Activated naive CD4-positive, alpha-beta T cell treated with anti-CD3 and anti-CD28 coated beads, Interleukin-2, amount 10 ng/mL, durations not matched to agents 7 days and 5 days (primary cell): Measurements from ENCODE around the gene SLC36A3.

ENCODE experiments used
- CTCF ChIA-PET: fragments of 350-600 bp; sonication (Branson Sonifier 250); formaldehyde crosslinking; loops from one replicate; lab custom pipeline; 2021; ENCODE audit warnings: antibody characterized with exemption; lab: Charles Lee
- DNase-seq: peaks from one replicate; pipeline ENCODE4 v3.0.0-alpha.2; 2020
- H3K27ac Mint-ChIP-seq: one replicate; pipeline ENCODE4 v1.8.0; 2021; ENCODE audit warnings: mild to moderate bottlenecking, moderate library complexity, mixed read lengths
- H3K27me3 Mint-ChIP-seq: one replicate; pipeline ENCODE4 v1.8.0; 2021; ENCODE audit warnings: mild to moderate bottlenecking, mixed read lengths
- H3K36me3 Mint-ChIP-seq: one replicate; pipeline ENCODE4 v1.8.0; 2021; ENCODE audit warnings: mixed read lengths
- H3K4me1 Mint-ChIP-seq: one replicate; pipeline ENCODE4 v1.8.0; 2021; ENCODE audit warnings: mixed read lengths
- H3K4me3 Mint-ChIP-seq: one replicate; pipeline ENCODE4 v1.8.0; 2021; ENCODE audit warnings: mild to moderate bottlenecking, moderate library complexity, mixed read lengths
- H3K9me3 Mint-ChIP-seq: one replicate; pipeline ENCODE4 v1.8.0; 2021; ENCODE audit warnings: mixed read lengths

Gene SLC36A3

DNA sequence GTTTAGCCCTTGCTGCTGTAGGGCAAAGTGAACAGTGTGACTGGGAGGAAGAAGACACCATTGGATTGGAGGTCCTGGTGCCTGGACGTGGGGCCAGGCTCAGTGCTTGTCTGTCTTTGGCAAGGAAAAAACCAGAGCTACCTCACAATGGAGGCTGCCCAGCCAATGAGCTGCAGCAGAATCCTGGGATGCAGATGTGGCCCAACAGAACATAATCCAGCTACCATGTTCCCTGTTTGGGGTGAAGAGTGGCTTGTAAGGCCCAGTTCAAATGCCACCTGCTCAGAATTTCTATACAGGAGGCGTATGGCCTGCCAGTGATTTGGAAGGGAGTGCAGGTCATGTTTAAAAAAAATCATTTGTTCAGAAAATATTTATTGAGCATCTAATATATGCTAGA, at the start of gene SLC36A3:
SLC36A3 (minus strand) TSS at position 101 of the 400 bp plus-strand sequence. CDS start 412 bp downstream, outside the sequence.
- Mint-ChIP-seq H3K27ac (no peak within 1 kb of the TSS), H3K4me3 (no peak within 1 kb of the TSS), H3K36me3 (no peaks in the 10 kb centered on the region), H3K27me3 (peaks cover 26% of the 10 kb centered on the region), H3K9me3 (no peaks in the 10 kb centered on the region), H3K4me1 (no peaks in the 10 kb centered on the region)
- CTCF ChIA-PET = no interaction called here
- DNase-seq = no peak

DNA sequence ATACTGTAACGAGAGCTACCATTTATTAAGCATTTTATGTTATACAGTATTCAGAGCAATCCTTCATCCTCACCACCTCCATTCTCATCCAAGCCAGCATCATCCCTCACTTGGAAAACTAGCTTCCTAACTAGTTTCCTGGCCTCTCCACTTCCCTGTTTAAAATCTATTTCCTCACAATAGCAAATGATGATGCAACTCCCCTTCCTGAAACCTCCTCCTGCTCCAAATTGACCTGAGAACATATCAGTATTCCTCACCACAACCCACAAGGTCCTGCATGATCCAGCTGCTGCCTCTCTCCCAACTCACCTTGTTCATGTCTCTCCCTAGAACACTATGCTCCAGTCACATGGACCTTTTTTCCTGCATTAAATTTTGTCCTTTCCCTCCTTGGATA, 48.1 kb upstream of the SLC36A3 start:
- DNase-seq = no peak
- Mint-ChIP-seq H3K4me1 (no peaks in the 10 kb centered on the region), H3K27ac (no peak overlapping the region), H3K36me3 (no peaks in the 10 kb centered on the region), H3K27me3 (peaks cover 18% of the 10 kb centered on the region), H3K4me3 (no peak overlapping the region), H3K9me3 (no peaks in the 10 kb centered on the region)
- CTCF ChIA-PET = no interaction called here

DNA sequence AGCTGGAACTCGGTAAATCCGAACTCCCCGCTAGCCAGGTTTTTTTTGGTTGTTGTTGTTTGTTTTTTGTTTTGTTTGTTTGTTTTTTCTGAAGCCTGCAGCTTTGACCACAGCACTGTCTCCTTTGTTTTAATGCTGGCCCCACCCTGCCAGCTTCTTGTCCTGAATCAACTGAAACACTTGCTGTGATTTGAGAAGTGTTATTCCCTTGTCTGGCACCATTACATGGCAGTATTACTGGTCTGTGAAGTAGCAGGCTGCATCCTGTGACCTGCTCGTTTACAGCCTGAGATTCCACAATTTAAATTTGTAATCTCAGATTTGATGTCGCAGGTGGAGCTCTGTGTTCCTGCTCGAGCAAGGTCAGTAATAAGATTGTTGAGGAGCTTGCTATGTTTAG, 45.2 kb upstream of the SLC36A3 start:
- no peaks in the 10 kb centered on the region for H3K36me3 Mint-ChIP-seq
- CTCF ChIA-PET = interaction anchor here (1.1 kb wide), 1 partner anchor 32 kb away, joined by 4 read pairs; no protein-coding TSS in a partner anchor

DNA sequence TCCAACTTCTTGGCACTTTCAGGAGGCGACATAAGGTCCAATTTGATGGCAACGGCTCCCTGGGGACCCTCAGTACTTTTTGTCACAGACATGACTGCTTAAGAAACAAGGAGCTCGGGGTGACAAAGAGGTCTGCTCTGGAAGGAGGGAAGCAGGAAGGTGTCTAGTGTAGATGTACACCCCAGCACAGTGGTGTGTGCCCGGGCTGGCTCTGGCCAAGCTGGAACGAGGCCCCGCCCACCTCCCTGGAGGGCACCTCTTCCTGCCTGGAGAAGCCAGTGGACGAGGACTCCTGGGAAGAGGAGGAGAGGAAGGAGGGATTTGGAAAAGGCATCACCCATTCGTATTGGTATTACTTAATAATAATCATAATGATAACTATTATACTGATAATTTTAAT, 43.8 kb upstream of the SLC36A3 start, which contains the start of gene SLC36A2:
SLC36A2 (minus strand) TSS at position 191 of the 400 bp plus-strand sequence; CDS start at position 92, 99 bp downstream.
- Mint-ChIP-seq H3K36me3 (no peaks in the 10 kb centered on the region), H3K27me3 (peaks cover 49% of the 10 kb centered on the region), H3K4me1 (no peaks in the 10 kb centered on the region), H3K4me3 (no peak within 1 kb of the TSS), H3K9me3 (no peaks in the 10 kb centered on the region), H3K27ac (no peak within 1 kb of the TSS)
- DNase-seq = no peak
- CTCF ChIA-PET = interaction anchor here (1.2 kb wide), 1 partner anchor 51 kb away, joined by 3 read pairs; no protein-coding TSS in a partner anchor

More for the DNA sequence above, 45.2 kb upstream of the SLC36A3 start:
- no peak overlapping the region for H3K4me3 Mint-ChIP-seq
- no peaks in the 10 kb centered on the region for H3K9me3 Mint-ChIP-seq
- no peak overlapping the region for H3K27ac Mint-ChIP-seq
- DNase-seq = no peak
- H3K27me3 Mint-ChIP-seq = peaks cover 39% of the 10 kb centered on the region
- H3K4me1 Mint-ChIP-seq = no peaks in the 10 kb centered on the region

DNA sequence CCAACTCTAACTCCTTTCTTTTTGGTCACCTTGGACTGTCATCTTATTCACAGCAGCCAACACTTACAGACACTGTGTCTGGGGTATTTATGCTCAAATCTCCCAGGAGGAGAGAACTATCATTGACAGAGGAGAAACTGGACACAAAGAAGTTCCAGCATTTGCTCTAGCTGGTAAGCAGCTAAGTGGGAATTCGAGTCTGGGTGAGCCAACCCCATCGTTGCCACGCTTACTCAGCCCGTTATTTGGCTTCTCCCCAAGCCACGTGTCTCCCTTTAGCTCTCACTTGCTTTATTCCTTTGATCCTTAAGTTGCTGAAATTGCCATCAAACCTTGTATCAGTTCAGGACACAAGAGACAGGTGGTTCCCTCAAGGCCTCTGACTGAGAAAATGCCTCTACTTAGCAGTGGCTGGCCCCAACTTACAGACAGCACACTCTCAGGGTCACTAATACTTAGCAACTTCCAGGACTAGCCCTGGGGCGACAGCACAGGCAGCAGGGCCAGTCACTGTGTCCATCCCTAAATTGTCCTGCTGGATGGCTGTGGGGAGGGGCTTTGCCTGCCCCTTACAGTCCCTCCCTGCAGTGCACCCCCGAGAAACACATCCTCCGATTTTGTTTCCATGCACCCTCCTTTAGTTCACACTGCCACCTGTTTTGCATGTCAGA, 42.4 kb upstream of the SLC36A3 start:
- DNase-seq = no peak
- no peak overlapping the region for H3K4me3 Mint-ChIP-seq
- H3K27ac Mint-ChIP-seq = no peak overlapping the region
- no peaks in the 10 kb centered on the region for H3K36me3 Mint-ChIP-seq
- no peaks in the 10 kb centered on the region for H3K4me1 Mint-ChIP-seq
- CTCF ChIA-PET = interaction anchor here (1.2 kb wide), 1 partner anchor 52 kb away, joined by 3 read pairs; no protein-coding TSS in a partner anchor
- no peaks in the 10 kb centered on the region for H3K9me3 Mint-ChIP-seq
- H3K27me3 Mint-ChIP-seq = peaks cover 56% of the 10 kb centered on the region

DNA sequence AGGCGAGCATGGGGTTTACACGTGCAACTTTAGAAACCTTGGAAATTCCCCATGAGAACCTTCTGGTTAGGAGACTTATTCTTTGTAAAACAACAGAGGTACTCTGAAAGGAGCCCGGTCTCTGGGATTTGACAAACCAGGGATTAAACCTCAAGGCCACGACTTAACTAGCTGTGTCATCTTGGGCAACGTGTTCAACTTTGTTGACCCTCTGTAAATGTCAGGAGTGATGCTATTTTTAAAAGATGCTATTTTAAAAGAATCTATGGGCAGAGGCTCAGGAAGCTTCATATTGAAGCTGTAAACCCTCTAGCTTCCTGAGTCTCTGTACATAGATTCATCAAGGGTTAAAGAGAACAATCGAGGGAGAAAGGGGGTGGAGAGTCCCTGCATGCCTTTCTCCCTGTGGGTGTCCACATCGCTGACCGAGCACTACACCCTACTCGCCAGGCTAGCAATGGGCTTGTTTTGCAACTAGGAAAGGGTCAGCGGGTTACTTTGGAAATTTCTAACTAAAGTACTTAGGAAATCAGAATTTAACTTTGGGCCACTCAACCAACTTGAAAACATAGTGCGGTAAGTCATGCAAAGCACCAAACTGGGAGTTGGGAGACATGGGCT, 41.7 kb upstream of the SLC36A3 start:
- Mint-ChIP-seq H3K27ac (no peak overlapping the region), H3K4me1 (no peaks in the 10 kb centered on the region), H3K36me3 (no peaks in the 10 kb centered on the region), H3K27me3 (peaks cover 56% of the 10 kb centered on the region), H3K4me3 (no peak overlapping the region), H3K9me3 (no peaks in the 10 kb centered on the region)
- CTCF ChIA-PET = no interaction called here
- DNase-seq = no peak

DNA sequence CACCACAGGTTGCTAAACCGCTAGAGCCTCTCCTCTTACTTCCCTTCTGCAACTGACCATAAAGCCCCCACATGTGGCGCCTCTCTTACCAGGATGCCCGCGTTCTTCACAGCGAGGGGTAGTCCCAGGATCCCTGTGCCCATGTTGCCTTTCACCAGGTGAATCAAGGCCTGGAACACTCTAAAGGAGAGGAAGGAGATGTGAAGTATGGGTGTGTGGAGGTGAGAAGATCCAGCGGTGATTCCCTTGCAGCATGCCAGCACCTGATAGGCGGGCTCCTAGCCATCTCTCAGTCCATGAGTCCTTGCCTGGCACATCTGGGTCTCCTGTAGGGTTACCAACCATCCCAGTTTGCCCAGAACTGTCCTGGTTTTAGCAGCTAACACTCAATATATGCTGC, 40.5 kb upstream of the SLC36A3 start:
- Mint-ChIP-seq H3K27ac (no peak overlapping the region), H3K4me1 (peaks cover under 1% of the 10 kb centered on the region), H3K36me3 (no peaks in the 10 kb centered on the region), H3K27me3 (peaks cover 58% of the 10 kb centered on the region), H3K4me3 (no peak overlapping the region), H3K9me3 (no peaks in the 10 kb centered on the region)
- CTCF ChIA-PET = no interaction called here
- DNase-seq = no peak

DNA sequence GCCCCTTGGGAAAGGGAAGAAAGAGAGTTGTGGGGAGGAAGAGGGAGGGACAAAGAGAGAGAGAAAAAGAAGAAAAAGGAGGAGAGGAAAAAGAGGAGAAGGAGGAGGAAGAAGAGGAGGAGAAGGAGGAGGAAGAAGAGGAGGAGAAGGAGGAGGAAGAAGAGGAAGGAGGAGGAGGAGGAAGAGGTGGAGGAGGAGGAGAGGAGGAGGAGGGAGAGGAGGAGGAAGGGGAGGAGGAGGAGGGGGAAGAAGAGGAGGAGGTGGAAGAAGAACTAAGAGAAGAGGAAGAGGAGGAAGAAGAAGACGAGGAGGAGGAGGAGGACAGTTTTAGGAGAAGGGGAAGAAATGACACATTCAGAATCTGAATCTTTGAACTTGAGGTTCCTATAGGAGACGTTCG, 36.4 kb upstream of the SLC36A3 start:
- CTCF ChIA-PET = no interaction called here
- Mint-ChIP-seq H3K27ac (no peak overlapping the region), H3K4me3 (no peak overlapping the region), H3K27me3 (peaks cover 43% of the 10 kb centered on the region), H3K36me3 (no peaks in the 10 kb centered on the region), H3K4me1 (peaks cover 6% of the 10 kb centered on the region), H3K9me3 (no peaks in the 10 kb centered on the region)
- DNase-seq = no peak

DNA sequence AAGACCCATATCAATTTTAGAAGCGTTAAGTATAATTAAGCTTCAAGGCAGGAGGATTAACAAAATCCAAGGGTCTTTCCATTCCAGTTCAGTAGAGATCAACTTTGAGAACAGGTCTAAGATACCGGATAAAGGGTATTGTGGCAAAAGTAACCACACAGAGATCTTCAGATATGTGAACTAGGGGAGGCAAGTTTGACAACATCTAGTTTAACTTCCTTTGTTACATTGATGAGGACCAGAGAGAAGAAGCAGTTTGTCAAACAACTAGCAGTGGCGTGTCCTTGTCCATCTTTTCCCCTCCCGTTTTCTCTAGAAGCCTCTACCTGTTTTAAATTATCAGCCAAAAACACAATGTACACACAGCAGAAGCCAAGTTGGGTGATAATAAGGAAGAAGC, 35.2 kb upstream of the SLC36A3 start:
- H3K27ac Mint-ChIP-seq = no peak overlapping the region
- H3K36me3 Mint-ChIP-seq = no peaks in the 10 kb centered on the region
- peaks cover 33% of the 10 kb centered on the region for H3K27me3 Mint-ChIP-seq
- no peak for DNase-seq
- peaks cover 6% of the 10 kb centered on the region for H3K4me1 Mint-ChIP-seq
- H3K9me3 Mint-ChIP-seq = no peaks in the 10 kb centered on the region
- no peak overlapping the region for H3K4me3 Mint-ChIP-seq
- CTCF ChIA-PET = no interaction called here

DNA sequence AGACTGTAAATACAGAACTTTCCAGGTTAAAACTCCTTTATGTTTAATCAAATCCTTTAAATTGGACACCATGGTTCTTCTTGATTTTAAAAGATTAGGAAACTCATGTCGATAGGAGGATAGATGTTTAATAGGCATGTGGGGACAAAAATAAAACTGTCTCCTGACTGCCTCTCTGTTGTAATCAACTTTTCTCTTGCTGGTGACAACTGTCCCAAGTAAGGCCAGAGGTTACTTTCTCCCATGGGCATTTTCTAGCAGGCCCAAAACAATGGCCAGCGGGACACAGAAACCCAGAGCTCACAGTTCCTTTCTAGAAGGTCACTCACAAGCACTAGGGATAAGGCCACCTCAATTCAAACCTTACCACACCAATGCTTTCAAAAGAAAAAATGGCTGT, 29.3 kb upstream of the SLC36A3 start:
- Mint-ChIP-seq H3K4me3 (no peak overlapping the region), H3K27me3 (peaks cover 8% of the 10 kb centered on the region), H3K36me3 (no peaks in the 10 kb centered on the region), H3K9me3 (no peaks in the 10 kb centered on the region), H3K4me1 (no peaks in the 10 kb centered on the region), H3K27ac (no peak overlapping the region)
- CTCF ChIA-PET = interaction anchor here (1.4 kb wide), 1 partner anchor 17 kb away, joined by 5 read pairs; no protein-coding TSS in a partner anchor
- no peak for DNase-seq

DNA sequence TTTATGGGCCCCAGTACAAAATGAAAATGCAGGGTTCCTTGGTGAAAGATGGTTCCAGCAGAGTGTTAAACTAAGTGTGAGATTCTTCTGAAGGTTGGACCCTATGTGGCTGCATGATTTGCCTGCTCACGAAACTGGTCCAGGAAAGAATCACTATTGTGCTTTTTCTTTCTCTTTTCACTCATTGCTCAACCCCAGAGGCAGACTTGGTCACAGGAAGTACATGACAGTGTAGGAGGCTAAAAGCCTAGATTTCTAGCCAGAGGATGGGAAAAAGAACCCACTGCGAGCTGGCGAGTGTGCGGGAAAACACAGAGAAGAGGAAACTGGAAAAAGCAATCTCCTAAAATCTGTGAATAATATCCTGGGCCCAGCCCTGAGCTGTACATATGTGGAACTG, 25.2 kb upstream of the SLC36A3 start:
- H3K4me1 Mint-ChIP-seq = no peaks in the 10 kb centered on the region
- H3K4me3 Mint-ChIP-seq = no peak overlapping the region
- H3K27me3 Mint-ChIP-seq = peaks cover 13% of the 10 kb centered on the region
- no peak overlapping the region for H3K27ac Mint-ChIP-seq
- DNase-seq = no peak
- H3K9me3 Mint-ChIP-seq = no peaks in the 10 kb centered on the region
- CTCF ChIA-PET = no interaction called here
- no peaks in the 10 kb centered on the region for H3K36me3 Mint-ChIP-seq

DNA sequence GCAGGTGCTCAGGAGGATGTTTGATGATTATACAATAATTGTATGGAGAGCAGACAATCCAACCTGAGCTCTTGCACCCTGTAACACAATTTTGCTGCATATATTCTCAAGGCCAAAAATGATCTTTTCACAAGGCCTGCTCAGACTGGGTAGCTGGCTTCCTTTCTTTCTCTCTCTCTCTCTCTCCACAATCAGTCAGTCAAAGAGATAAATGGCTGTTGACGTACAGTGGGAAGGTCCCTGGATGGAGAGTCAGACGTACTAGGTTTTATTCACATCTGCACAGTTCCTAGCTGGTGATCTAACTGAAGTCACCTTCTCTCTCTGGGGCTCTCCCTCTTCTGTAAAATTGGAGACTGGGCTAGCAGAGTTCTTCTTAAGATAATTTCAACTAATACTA, 24.0 kb upstream of the SLC36A3 start:
- H3K9me3 Mint-ChIP-seq = no peaks in the 10 kb centered on the region
- CTCF ChIA-PET = interaction anchor here (1.9 kb wide), 1 partner anchor 11 kb away, joined by 5 read pairs; no protein-coding TSS in a partner anchor

DNA sequence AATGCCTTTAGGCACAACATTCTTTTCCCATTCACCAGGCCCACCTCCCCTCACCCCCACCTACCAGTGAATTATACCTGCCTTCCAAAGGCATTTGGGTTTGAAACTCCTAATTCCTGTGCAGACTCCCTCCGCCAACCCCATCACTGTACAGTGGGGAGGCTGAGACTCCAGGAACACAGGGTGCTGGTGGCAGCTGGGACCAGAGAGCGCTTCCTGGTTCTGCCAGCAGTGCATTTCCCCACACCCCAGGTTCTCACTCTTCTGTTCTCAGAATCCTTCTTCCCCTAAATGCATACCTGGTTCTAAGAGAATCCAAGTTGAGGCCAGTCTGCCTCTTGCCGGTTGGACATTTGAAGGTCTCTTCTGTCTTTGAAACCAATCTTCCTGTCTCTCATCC, 22.7 kb upstream of the SLC36A3 start:
- DNase-seq = no peak
- Mint-ChIP-seq H3K27me3 (peaks cover 19% of the 10 kb centered on the region), H3K4me3 (no peak overlapping the region), H3K27ac (no peak overlapping the region), H3K4me1 (no peaks in the 10 kb centered on the region), H3K9me3 (no peaks in the 10 kb centered on the region), H3K36me3 (no peaks in the 10 kb centered on the region)
- CTCF ChIA-PET = interaction anchor here (1.9 kb wide), 1 partner anchor 10 kb away, joined by 5 read pairs; no protein-coding TSS in a partner anchor

More for the DNA sequence above, 24.0 kb upstream of the SLC36A3 start:
- no peak overlapping the region for H3K27ac Mint-ChIP-seq
- DNase-seq = no peak
- no peaks in the 10 kb centered on the region for H3K36me3 Mint-ChIP-seq
- H3K4me3 Mint-ChIP-seq = no peak overlapping the region
- peaks cover 13% of the 10 kb centered on the region for H3K27me3 Mint-ChIP-seq
- no peaks in the 10 kb centered on the region for H3K4me1 Mint-ChIP-seq

DNA sequence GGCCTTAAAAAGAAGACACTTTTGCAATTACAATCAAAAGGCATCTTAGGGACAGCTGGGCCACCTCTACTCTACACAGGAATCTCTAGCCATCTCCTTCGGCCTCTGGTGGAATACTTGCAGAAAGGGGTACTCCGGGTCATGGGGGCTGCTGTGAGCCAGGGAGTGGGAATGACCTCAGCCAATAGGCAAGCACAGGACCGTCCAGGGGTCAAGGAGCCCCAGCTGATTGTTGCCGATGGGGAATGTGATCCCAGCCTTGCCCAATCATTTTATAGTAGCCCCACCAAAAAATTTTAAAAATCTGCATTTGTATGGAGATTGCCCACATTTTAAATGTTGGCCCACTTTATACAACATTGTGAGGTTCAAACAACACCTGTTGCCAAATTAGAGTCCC, 16.9 kb upstream of the SLC36A3 start:
- no peaks in the 10 kb centered on the region for H3K9me3 Mint-ChIP-seq
- H3K4me3 Mint-ChIP-seq = no peak overlapping the region
- no peaks in the 10 kb centered on the region for H3K4me1 Mint-ChIP-seq
- peaks cover 20% of the 10 kb centered on the region for H3K27me3 Mint-ChIP-seq
- no peak overlapping the region for H3K27ac Mint-ChIP-seq
- no peaks in the 10 kb centered on the region for H3K36me3 Mint-ChIP-seq
- CTCF ChIA-PET = no interaction called here
- DNase-seq = no peak
